Middle frontal gyrus (tissue), 1 donor: ENCODE data around the gene CDC7.
"Not testable (repeated sequence)": the region's sequence is repeated elsewhere in the genome, so short reads cannot be mapped to it uniquely, and the experiment has no call there.

ENCODE experiments used
- DNase-seq: peaks from one replicate; pipeline ENCODE4 v3.0.0-alpha.2; 2015; ENCODE audit warnings: low spot score; ENCODE audit errors: extremely low spot score

The CDC7 gene

DNA sequence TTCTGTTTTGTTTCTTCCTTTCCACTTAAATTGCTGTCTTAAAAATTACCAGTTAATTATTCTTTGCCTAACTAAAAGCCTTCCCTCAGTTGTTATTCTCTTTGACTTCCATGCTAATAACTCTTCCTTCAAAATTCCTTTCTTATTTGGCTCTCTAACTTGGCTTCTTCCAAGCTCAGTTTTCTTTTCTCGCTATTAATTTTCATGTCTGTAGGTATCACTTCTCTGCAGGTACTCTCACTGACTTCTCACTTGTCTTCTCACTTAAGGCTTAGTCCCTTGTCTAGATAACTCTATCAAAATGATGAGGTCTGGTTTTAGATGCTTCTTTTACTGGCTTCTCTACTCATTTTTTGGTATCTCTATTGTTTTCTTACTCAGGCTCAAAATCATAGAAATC, 10.1 kb downstream of the CDC7 start:
- no peak for DNase-seq

DNA sequence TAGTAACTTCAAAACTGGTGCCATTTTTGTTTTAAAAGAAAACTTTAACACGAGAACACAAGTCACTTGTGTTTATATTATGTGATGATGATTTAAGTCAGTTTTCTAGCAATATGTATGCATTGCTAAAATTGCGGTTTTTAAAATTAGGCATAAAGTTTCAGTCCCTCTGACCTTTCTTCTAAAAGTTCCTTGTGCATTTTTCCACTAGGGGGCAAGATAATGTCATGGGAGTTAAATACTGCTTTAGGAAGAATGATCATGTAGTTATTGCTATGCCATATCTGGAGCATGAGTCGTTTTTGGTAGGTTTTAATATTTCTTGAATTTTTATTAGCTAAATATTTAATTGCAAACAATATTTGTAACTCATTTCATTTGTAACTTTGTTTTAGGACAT, 10.7 kb downstream of the CDC7 start:
- no peak for DNase-seq

DNA sequence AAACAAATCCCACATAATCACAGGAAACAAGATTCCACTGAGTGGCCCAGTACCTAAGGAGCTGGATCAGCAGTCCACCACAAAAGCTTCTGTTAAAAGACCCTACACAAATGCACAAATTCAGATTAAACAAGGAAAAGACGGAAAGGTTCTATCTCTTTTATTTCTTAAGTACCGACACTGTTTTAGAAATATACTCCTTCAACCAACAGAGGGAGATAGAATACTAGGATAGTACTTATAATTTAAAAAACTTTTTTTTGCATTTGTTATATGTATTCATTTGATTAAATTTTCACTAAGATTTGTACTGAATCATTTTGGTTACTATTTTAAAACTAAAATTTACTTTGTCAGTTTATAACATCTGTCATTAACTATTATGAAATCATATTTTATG, 12.5 kb downstream of the CDC7 start:
- no peak for DNase-seq

- no peak for DNase-seq
These were observed 13.1 kb downstream of the CDC7 start for GRCh38 chr1:91513706-91514105.

- no peak for DNase-seq
These were observed 15.3 kb downstream of the CDC7 start for GRCh38 chr1:91515994-91516393.

- not testable (repeated sequence) for DNase-seq
These were observed 16.0 kb downstream of the CDC7 start for GRCh38 chr1:91516605-91517004.

GRCh38 chr1:91519167-91519566, 18.5 kb downstream of the CDC7 start:
- not testable (repeated sequence) for DNase-seq

GRCh38 chr1:91520942-91521507, 20.4 kb downstream of the CDC7 start:
- no peak for DNase-seq

GRCh38 chr1:91523482-91523881, 22.8 kb downstream of the CDC7 start:
- no peak for DNase-seq

DNA sequence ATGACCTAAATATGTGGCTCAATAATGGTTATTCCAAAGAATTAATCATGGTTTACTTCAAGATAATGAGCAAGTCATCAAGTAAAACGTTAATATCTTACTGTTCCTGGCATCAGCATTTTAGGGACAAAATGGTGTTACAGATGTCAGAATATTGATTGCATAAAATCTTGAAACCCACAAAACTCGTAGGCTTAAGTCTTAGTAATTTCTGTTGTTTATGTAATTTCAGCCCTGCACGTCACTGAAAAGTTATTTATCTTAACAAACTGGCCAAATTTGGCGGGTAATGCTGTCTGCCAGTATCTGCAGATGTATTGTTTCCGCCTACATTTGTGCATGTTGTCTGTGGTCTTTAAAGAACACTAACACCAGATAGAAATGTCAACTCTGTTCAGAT, 25.8 kb downstream of the CDC7 start:
- DNase-seq = no peak

- no peak for DNase-seq
These were observed 26.7 kb downstream of the CDC7 start for GRCh38 chr1:91527266-91527765.

- no peak for DNase-seq
These were observed 27.1 kb downstream of the CDC7 start for GRCh38 chr1:91527781-91528180.

GRCh38 chr1:91529856-91530255, 29.2 kb downstream of the CDC7 start:
- DNase-seq = no peak

GRCh38 chr1:91533361-91534024, 32.8 kb downstream of the CDC7 start:
- DNase-seq = no peak

DNA sequence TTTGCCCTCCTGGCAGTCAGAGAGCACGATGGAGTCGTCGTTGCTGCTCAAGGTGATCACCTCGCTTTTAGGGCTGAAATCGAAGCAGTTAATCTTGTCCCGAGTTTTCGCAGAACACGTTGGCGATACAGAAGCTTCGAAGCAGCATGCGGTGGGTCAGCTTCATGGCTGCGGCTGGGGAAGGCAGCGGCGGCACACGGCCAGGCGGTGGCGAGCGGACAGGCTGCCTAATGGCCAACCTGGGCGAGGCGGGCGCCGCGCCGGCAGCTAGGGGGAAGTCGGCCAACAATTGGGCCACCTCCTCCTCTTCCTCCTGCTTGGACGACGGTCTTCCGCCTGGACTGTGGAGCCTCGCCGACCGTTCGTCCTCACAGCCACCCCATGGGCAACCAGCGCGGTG, 34.8 kb downstream of the CDC7 start:
- DNase-seq = no peak

DNA sequence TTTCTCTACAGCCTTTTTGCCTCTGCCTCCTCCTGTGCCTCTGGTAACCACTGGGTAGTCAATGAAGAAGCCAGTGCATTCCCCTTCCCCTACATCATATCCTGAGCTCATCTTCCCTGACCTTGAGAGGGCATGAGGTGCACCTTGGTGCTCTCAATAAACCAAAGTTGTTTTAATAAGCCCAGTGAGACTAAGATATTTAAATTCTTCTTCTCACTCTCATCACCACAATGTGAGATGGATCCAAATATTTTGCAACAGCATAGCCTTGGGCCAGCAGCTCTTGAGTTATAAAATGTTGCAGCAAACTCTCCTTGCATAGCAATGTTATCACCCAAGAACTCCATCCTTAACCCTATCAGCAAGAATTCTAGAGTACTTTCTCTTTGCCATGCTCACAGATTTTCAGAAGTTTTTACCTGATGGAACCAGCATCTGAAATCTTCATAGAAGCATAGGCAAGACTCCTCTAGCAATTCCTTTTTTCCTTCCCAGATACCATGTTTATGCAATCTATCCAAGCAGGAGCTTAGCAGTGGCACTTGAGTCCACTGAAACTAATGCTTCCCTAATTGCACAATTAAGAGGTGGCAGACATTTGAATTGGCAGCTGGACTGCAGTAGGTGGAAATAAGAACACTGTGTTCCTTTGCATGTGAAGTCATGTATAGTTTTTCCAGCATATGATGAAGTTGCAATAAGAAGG, 36.8 kb downstream of the CDC7 start:
- DNase-seq = no peak

DNA sequence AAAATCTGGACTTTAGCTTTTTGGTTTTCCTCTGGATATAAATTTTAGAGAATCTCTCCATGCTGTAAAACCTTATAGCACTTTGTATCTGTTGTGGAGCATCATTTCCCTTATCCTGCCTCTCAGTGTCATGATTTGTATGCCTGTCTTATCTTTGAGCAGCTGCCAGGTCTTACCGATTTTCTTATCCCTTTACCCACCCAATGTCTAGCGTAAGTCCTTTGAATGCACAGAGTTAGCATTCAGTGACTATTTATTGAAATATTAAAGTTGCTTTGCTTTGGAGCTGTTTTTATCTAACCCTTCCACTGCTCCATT, 37.3 kb downstream of the CDC7 start:
- no peak for DNase-seq

DNA sequence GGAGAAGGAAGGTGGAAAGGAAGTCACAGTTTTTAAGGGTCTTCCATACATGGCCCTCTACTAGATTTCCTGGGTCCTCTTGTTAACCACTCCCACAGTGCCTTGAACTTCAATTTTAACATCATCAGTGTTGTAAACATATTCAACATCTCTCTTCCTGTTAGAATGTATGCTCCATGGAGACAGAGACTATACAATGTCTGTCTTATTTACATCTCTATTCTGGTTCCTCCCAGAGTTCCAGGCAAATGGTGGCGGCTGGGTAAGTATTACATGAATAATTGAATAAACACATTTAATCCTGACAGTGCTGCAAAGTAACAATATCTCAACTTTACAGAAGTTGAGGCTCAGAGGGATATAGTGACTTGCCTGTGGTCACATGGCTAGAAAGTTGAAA, 40.3 kb downstream of the CDC7 start:
- DNase-seq = no peak

DNA sequence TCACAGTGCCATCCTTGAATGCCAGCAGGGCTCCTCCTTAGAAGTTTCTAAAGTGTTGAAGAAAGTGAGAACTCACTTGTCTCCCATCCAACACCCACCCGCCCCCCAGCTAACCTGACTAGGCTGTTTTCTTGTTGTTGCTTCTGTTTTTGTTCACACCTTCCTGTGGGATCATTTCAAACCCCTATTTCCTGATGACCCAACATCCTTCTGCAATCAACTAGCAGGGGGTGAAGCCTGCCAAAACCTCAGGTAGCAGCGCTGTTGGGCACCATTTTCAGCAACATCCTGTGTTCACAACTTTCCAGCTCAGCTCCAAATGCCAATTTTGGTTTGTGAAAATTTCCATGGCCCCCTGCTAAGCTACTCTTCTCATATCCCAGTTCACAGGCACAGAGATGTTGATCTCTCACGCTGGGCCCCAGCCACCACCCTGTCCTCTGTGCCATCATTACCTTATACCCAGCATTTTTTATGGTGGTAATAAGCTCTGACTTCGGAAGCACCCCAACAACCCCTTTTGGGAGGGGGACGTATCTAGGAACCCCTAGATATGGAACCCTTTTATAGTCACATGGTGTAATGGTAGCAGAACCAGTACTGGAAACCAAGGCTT, 41.4 kb downstream of the CDC7 start:
- no peak for DNase-seq

- no peak for DNase-seq
These were observed 45.1 kb downstream of the CDC7 start for GRCh38 chr1:91545506-91546300.

DNA sequence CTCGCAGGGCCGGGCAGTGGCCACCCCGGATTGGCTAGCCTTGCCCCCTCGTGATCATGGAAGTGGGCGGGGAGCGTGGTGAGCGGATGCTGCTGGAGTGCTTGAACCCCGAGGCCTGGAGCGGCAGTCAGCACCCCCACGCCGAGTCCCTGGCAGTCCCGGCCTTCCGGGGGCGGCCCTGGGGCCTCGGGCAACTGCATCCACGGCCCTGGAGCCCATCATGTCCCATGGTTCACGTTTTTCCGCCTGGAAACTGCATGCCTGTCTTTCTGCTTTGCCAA, 45.6 kb downstream of the CDC7 start:
- DNase-seq = no peak

DNA sequence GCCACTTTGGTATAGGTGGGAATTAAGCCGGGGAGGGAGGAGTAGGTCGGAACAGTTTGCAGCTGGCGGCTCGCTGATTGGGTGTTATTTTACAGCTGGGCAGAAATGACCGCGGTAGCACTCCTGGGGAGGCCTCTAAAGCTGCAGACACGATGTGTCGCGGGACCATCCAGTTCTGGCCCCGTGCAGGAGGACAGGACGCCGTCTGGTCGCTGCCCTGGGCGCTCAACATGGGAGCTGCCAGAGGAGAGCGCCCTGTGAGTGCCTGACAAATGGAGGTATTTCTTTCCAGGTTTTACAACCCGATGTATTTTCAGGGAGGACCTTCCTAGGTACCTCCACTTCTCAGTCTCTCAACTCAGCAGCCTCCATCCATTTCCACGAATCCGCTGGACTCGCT, 46.2 kb downstream of the CDC7 start:
- no peak for DNase-seq
